GM10248 (cell line): ENCODE results near the gene G6PC1.
"Not testable (repeated sequence)": the region's sequence is repeated elsewhere in the genome, so short reads cannot be mapped to it uniquely, and the experiment has no call there.

ENCODE experiments used
- CTCF ChIA-PET: fragments of 300-600 bp; sonication (Branson Sonifier 250); formaldehyde crosslinking; extraction: SDS; loops from one replicate; lab custom pipeline; 2021; ENCODE audit warnings: antibody characterized with exemption; lab: Yijun Ruan, JAX
- POLR2A ChIA-PET: fragments of 350-650 bp; sonication (Branson Sonifier 250); formaldehyde crosslinking; extraction: SDS; loops from one replicate; lab custom pipeline; 2020; ENCODE audit warnings: antibody characterized with exemption; lab: Yijun Ruan, JAX
- DNase-seq: peaks from one replicate; pipeline ENCODE4 v3.0.0; 2012; ENCODE audit errors: extremely low spot score
- CTCF ChIP-seq: IDR thresholded peaks from 2 replicates; pipeline ENCODE4 v1.5.1; 2012; ENCODE audit warnings: mild to moderate bottlenecking, low read depth; ENCODE audit errors: extremely low read depth, missing control alignments, control extremely low read depth

G6PC1 gene

GRCh38 chr17:42866631-42867575, 33.7 kb upstream of the G6PC1 start:
- POLR2A ChIA-PET = no interaction called here
- DNase-seq = no peak
- no peak for TF ChIP-seq CTCF
- CTCF ChIA-PET = no interaction called here

- DNase-seq, CTCF ChIA-PET, POLR2A ChIA-PET: not testable (repeated sequence)
These were observed 32.8 kb upstream of the G6PC1 start for GRCh38 chr17:42867694-42868261.

GRCh38 chr17:42868338-42868737, 32.3 kb upstream of the G6PC1 start:
- no peak for TF ChIP-seq CTCF
- CTCF ChIA-PET = interaction anchor here (1.0 kb wide), 1 partner anchor 16 kb away, joined by 3 read pairs; no protein-coding TSS in a partner anchor
- POLR2A ChIA-PET = no interaction called here
- no peak for DNase-seq

GRCh38 chr17:42871647-42872046, 29.0 kb upstream of the G6PC1 start:
- no peak for DNase-seq
- ChIA-PET CTCF (interaction anchor here (1.7 kb wide), 1 partner anchor 65 kb away, joined by 4 read pairs; no protein-coding TSS in a partner anchor), POLR2A (no interaction called here)
- no peak for TF ChIP-seq CTCF

- DNase-seq = no peak
- ChIA-PET POLR2A (no interaction called here), CTCF (interaction anchor here (1.5 to 1.7 kb wide), 2 partner anchors 10 to 64 kb away, joined by 3 to 4 read pairs; no protein-coding TSS in a partner anchor)
- TF ChIP-seq CTCF = no peak
These were observed 28.2 kb upstream of the G6PC1 start for GRCh38 chr17:42872251-42872965.

GRCh38 chr17:42873315-42873714, 27.3 kb upstream of the G6PC1 start:
- ChIA-PET CTCF (interaction anchor here (1.5 kb wide), 1 partner anchor 9 kb away, joined by 3 read pairs; no protein-coding TSS in a partner anchor), POLR2A (no interaction called here)
- no peak for TF ChIP-seq CTCF
- DNase-seq = no peak

- POLR2A ChIA-PET, DNase-seq: not testable (repeated sequence)
- CTCF ChIA-PET = interaction anchor here (1.5 kb wide), 1 partner anchor 8 kb away, joined by 3 read pairs; no protein-coding TSS in a partner anchor
These were observed 26.5 kb upstream of the G6PC1 start for GRCh38 chr17:42873932-42874695.
